Mucosa of gallbladder (tissue), 1 donor: ENCODE results near the gene CHSY1. TPM values are rescaled to one million over a fixed set of nuclear protein-coding genes. Genes with fewer than 3 reads are reported as not detected.

Source experiments
- DNase-seq: peaks from one replicate; pipeline ENCODE4 v3.0.0-alpha.2; 2020; ENCODE audit warnings: low spot score
- total RNA-seq: library from RNA; stranded (reverse); gene quantifications from one replicate; pipeline ENCODE4 v1.2.1, GENCODE V29; 2021
- donor health status: DM: no; HTN: no; CAD: no.

The CHSY1 gene
- total RNA-seq, 1 donor from 2014 or later, result 18.8 TPM

GRCh38 chr15:101210466-101210865 is 41.4 kb downstream of the CHSY1 start:
- no peak for DNase-seq

- DNase-seq, result no peak
Measured at GRCh38 chr15:101210058-101210457, 41.8 kb downstream of the CHSY1 start.

GRCh38 chr15:101209285-101209845 is 42.5 kb downstream of the CHSY1 start:
- DNase-seq, result no peak

- DNase-seq, result no peak
Measured at GRCh38 chr15:101207867-101208288, 44.0 kb downstream of the CHSY1 start.

GRCh38 chr15:101206176-101206591 is 45.7 kb downstream of the CHSY1 start:
- no peak for DNase-seq

- DNase-seq, result no peak
Measured at GRCh38 chr15:101204739-101205535, 46.9 kb downstream of the CHSY1 start.

GRCh38 chr15:101203607-101204189 is 48.1 kb downstream of the CHSY1 start:
- no peak for DNase-seq

- no peak for DNase-seq
Measured at GRCh38 chr15:101203029-101203573, 48.7 kb downstream of the CHSY1 start.

- DNase-seq, result peak; percentile 87
Measured at GRCh38 chr15:101201411-101202174, 50.3 kb downstream of the CHSY1 start.

- DNase-seq, result no peak
Measured at GRCh38 chr15:101200181-101200580, 51.7 kb downstream of the CHSY1 start.

GRCh38 chr15:101198800-101199199 is 53.0 kb downstream of the CHSY1 start:
- no peak for DNase-seq

- DNase-seq, result no peak
Measured at GRCh38 chr15:101198031-101198575, 53.7 kb downstream of the CHSY1 start.

- DNase-seq, result no peak
Measured at GRCh38 chr15:101194546-101195125, 57.2 kb downstream of the CHSY1 start.

GRCh38 chr15:101193806-101194545 is 57.9 kb downstream of the CHSY1 start:
- no peak for DNase-seq

- no peak for DNase-seq
Measured at GRCh38 chr15:101193120-101193644, 58.7 kb downstream of the CHSY1 start.

GRCh38 chr15:101192081-101192480 is 59.8 kb downstream of the CHSY1 start:
- no peak for DNase-seq

- DNase-seq, result no peak
Measured at GRCh38 chr15:101191242-101191641, 60.6 kb downstream of the CHSY1 start.

- no peak for DNase-seq
Measured at GRCh38 chr15:101190092-101190595, 61.7 kb downstream of the CHSY1 start.

- no peak for DNase-seq
Measured at GRCh38 chr15:101189409-101190091, 62.3 kb downstream of the CHSY1 start.
